GM21423 (cell line): ENCODE results near the gene CFAP70.

Experiments used
- ATAC-seq: cut with Tn5 transposase; IDR thresholded peaks from one replicate; pipeline ENCODE4 v1.9.1; 2021; ENCODE audit warnings: mild to moderate bottlenecking, moderate library complexity; ENCODE audit not compliant: unreplicated experiment

Gene CFAP70

GRCh38 chr10:73218431-73219191, 140.1 kb downstream of the CFAP70 start:
- ATAC-seq = no peak

GRCh38 chr10:73217628-73218027, 141.0 kb downstream of the CFAP70 start:
- ATAC-seq = no peak

GRCh38 chr10:73215749-73216148, 142.9 kb downstream of the CFAP70 start:
- ATAC-seq = no peak

GRCh38 chr10:73211106-73211811, 147.4 kb downstream of the CFAP70 start:
- ATAC-seq = no peak

GRCh38 chr10:73210395-73211105, 148.1 kb downstream of the CFAP70 start:
- ATAC-seq = no peak

GRCh38 chr10:73209705-73210104, 149.0 kb downstream of the CFAP70 start:
- no peak for ATAC-seq

- no peak for ATAC-seq
Measured at GRCh38 chr10:73207883-73208282, 150.8 kb downstream of the CFAP70 start.

GRCh38 chr10:73206385-73206784, 152.3 kb downstream of the CFAP70 start:
- ATAC-seq = no peak

GRCh38 chr10:73205890-73206289, 152.8 kb downstream of the CFAP70 start:
- no peak for ATAC-seq

- ATAC-seq = no peak
Measured at GRCh38 chr10:73205081-73205480, 153.6 kb downstream of the CFAP70 start.
